ENCODE results near the gene TNRC18.
A peak's percentile ranks its signal among the peaks of the same experiment; 100 is the strongest.
"Not testable (repeated sequence)": the region's sequence is repeated elsewhere in the genome, so short reads cannot be mapped to it uniquely, and the experiment has no call there.

The TNRC18 gene

DNA sequence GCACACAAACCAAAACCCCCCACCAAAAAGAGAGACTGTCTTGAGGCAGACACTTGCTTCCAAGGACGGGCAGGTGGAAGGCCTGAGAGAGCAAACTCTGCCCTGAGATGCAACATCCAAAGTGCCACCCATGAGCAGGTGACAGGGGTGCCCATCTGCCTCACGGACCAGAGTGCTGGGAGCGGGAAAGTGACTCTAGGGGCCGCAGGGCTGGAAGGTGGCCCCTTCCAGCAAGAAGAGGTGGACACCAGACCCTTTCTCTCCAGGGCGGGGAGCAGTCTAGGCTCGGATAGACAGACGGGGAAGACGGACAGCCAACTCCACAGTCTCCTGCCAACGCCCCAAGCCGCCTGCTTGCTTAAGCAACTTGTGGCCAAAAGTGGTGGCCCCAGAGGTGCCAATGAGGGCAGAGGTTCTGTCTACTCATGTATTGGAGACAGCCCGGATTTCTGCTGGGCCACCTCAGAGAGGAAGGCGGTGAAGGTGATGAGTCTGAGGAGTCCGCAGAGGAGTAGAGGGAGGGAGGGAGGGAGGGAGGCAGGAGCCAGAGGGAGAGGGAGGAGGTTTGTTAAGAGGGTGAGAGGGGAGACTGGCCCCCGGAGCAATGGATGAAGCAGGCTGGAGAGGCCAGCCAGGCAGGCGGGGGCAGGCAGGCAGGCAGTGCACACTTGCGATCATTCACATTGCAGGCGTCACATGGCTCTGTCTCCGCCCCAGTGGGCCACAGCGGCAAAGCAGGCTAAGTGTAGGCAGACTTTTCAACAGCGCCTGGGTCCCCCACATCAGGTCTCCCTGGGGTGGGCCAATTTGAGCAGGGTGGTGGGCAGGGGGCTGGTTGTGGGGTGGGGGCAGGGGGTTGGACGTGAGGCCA, 75.3 kb downstream of the TNRC18 start:
- no peak for DNase-seq

- no peak for DNase-seq
Measured at GRCh38 chr7:5345671-5346070, 78.0 kb downstream of the TNRC18 start.

- DNase-seq = no peak
Measured at GRCh38 chr7:5345171-5345570, 78.5 kb downstream of the TNRC18 start.

DNA sequence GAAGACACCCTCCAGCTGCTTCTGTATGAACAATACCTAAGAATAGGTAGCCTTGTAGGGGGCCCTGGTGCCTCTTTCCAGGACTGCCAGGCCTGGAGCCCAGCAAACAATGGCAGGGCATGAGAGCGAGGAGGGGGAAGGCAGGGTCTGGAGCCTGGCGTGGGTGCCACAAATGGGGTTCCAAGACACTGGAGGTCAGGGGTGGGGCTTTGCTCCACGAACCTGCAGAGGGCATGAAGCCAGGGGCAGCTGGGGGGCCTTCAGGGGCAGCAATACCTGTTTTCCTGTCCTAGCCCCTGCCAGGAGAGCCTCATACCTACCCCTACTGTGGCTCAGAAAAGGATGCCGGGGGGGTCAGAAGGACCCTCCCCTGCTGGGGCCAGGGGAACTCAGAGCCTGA, 79.3 kb downstream of the TNRC18 start:
- DNase-seq = no peak

GRCh38 chr7:5343884-5344283, 79.8 kb downstream of the TNRC18 start:
- DNase-seq = peak in 1 of 6 experiments; percentile 5

DNA sequence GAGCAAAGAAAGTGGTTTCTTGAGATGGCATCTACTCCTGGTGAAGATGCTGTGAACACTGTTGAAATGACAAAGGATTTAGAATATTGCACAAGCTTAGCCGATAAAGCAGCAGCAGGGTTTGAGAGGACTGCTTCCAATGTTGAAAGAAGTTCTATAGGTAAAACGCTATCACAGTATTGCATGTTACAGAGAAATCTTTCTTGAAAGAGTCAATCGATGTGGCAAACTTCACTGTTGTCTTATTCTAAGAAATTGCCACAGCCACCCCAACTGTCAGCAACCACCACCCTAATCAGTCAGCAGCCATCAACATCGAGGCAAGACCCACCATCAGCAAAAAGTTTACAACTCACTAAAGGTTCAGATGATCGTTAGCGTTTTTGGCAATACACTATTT, 81.0 kb downstream of the TNRC18 start:
- DNase-seq = no peak

DNA sequence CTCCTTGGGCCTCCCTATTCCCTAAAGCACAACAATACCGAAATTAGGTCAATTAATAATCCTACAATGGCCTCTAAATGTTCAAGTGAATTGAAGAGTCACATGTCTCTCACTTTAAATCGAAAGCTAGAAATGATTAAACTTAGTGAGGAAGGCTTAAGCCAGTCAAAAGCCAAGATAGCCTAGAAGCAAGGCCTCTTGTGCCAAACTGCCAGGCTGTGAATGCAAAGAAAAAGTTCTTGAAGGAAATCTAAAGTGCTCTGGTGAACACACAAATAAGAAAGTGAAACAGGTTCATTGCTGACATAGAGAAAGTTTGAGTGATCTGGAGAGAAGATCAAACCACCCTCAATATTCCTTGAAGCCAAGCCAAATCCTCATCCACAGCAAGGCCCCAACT, 83.7 kb downstream of the TNRC18 start:
- DNase-seq = no peak

DNA sequence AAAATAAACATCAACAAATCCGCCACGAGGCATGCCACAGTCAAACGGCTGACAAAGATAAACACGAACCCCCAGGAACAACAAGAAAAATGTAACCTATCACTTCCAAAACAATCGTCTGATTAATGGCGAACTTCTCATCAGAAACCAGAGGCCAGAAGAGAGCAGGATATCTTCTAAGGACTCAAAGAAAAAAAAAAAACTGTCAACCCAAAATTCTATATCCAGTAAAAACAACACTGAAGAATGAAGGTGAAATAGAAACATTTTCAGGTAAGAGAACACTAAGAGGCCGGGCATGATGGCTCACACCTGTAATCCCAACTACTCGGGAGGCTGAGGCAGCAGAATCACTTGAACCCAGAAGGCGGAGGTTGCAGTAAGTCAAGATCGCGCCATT, 86.6 kb downstream of the TNRC18 start:
- no peak for DNase-seq

GRCh38 chr7:5334671-5335070, 89.0 kb downstream of the TNRC18 start:
- DNase-seq = no peak

GRCh38 chr7:5333121-5334045, 90.3 kb downstream of the TNRC18 start:
- DNase-seq = no peak

GRCh38 chr7:5332579-5332978, 91.1 kb downstream of the TNRC18 start:
- DNase-seq = no peak

GRCh38 chr7:5330288-5330687, 93.3 kb downstream of the TNRC18 start:
- no peak for DNase-seq

GRCh38 chr7:5324961-5325360, 98.7 kb downstream of the TNRC18 start:
- no peak for DNase-seq

DNA sequence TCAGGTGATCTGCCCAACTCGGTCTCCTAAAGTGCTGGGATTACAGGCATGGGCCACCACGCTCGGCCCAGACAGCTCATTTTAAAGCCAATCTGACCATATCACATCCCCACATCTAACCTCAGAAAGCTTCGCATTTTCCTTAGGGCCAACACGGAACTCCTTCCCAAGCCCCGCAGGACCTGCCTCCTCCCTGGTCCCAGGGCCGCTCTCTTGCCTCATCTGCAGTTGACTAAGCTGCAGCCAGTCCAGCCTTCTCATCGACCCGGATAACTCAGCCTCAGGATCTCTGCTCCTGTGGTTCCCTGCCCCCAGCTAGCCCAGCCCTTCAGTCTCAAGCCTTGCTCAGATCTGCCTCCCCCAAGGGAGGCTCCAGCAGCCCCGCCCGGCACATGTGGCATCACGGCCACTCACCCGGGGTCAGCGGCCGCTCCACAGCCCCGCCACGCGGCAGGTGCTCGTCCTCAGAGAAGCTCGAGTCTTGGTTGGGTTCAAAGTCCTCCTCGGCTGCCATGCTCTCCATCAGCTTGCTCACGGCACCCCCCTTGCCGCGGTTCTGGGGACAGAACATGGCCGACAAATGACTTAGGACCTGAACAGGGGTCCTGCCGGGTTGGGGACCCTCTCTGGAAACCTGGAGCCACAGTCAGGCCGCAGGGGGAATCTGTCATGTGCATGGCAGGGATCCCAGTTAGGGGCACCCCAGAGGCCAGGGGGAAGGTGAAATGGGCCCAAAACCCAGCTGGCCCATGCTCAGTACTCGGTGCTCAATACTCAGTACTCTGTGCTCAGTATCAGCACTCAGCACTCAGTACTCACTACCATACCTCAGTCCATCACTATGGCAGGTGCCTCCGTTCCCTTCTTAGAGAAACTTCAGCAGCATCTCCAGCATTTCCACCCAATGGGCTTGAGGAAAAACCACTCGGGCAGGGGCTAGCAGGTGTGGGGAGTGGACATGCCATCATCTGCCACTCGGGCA, 99.5 kb downstream of the TNRC18 start:
- DNase-seq = not testable (repeated sequence)

- no peak for DNase-seq
Measured at GRCh38 chr7:5322621-5323410, 100.8 kb downstream of the TNRC18 start.

- no peak for DNase-seq
Measured at GRCh38 chr7:5320802-5321396, 102.7 kb downstream of the TNRC18 start.

DNA sequence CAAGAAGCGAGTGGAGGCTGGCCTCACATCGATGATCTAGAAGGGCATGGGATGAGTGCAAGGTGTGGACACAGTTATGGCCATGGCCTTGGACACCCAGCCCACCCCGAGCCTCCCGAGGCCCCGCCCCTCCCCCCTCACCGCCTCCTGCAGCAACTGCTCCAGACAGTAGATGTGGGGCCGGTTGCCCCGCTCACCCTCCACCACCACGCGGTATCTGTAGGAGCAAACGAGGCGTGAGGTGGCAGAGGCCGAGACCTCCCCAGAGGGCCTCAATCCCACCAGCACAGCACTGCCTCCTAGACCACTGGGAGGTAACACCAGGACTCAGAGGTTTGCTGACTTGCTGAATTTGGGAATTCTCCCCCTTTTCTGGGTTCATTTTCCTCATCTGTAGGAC, 103.2 kb downstream of the TNRC18 start:
- no peak for DNase-seq

GRCh38 chr7:5318613-5319012, 105.0 kb downstream of the TNRC18 start:
- not testable (repeated sequence) for DNase-seq

DNA sequence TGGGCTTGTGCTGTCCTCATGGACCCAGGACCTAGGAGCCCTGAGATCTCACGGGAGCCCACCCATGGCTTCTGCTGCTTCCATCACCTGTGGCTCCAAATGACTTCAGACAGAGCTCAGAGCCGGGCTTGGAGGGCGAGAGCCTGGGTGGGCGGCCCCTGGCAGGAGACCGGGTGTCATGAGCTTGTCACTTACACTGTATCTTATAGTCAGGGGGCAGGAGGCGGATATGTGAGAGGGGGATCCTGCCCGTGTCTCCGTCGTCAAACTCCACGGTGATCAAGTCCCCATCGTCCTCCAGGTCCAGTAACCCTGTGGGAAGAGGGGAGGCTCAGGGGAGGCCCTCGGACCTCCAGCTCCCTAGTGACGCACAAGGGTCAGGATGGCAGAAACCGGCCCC, 107.9 kb downstream of the TNRC18 start:
- no peak for DNase-seq

DNA sequence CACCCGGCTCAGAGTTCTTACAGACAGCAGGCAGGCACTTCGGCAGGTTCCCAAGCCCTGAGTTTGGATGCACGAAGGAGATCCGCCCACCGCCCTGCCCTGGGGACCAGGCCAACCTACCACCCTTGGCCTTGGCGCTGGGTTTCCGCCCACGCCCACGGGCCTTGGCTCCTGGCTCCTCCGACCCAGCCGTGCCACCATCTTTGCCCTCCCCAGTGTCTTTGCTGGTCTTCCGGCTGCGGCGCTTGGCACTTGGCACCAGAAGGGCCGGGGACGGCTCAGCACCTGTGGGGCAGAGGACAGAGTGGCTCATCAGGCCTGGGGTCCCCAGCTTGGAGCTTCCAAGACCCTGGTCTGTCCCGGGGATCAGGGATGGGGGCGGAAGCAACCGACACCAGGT, 108.8 kb downstream of the TNRC18 start:
- no peak for DNase-seq
